CD4-positive, alpha-beta T cell treated with Interleukin-15 for 1 hour (primary cell): Measurements from ENCODE around the gene KRTAP9-1.
"Not testable (repeated sequence)": the region's sequence is repeated elsewhere in the genome, so short reads cannot be mapped to it uniquely, and the experiment has no call there.

Source experiments
- DNase-seq: peaks from one replicate; pipeline ENCODE4 v3.0.0-alpha.2; 2020

The KRTAP9-1 gene

GRCh38 chr17:41189837-41190318 lies at the start of gene KRTAP9-1:
Gene KRTAP9-1 (plus strand): TSS chr17:41189887. CDS start chr17:41189887, 0 bp downstream.
- not testable (repeated sequence) for DNase-seq

GRCh38 chr17:41140360-41141131 lies 49.1 kb upstream of the KRTAP9-1 start, which contains the start of gene KRTAP4-6:
Gene KRTAP4-6 (minus strand): TSS chr17:41140544. CDS start chr17:41140487, 57 bp downstream.
- DNase-seq: no peak

GRCh38 chr17:41141361-41141760 lies 48.3 kb upstream of the KRTAP9-1 start:
- DNase-seq: no peak

- no peak for DNase-seq
Measured at GRCh38 chr17:41144846-41145245, 44.8 kb upstream of the KRTAP9-1 start.

- no peak for DNase-seq
Measured at GRCh38 chr17:41145261-41145660, 44.4 kb upstream of the KRTAP9-1 start.

- no peak for DNase-seq
Measured at GRCh38 chr17:41147531-41148204, 42.0 kb upstream of the KRTAP9-1 start.

GRCh38 chr17:41148971-41149651 lies 40.6 kb upstream of the KRTAP9-1 start:
- DNase-seq: not testable (repeated sequence)

- no peak for DNase-seq
Measured at GRCh38 chr17:41149652-41149985, 40.1 kb upstream of the KRTAP9-1 start, which contains the start of gene KRTAP4-5. Gene KRTAP4-5 (minus strand): TSS chr17:41149825. CDS start chr17:41149767, 58 bp downstream.

GRCh38 chr17:41150026-41150425 lies 39.7 kb upstream of the KRTAP9-1 start:
- no peak for DNase-seq

GRCh38 chr17:41151525-41151924 lies 38.2 kb upstream of the KRTAP9-1 start:
- DNase-seq: no peak

- no peak for DNase-seq
Measured at GRCh38 chr17:41153856-41154255, 35.8 kb upstream of the KRTAP9-1 start.

- not testable (repeated sequence) for DNase-seq
Measured at GRCh38 chr17:41160190-41160589, 29.5 kb upstream of the KRTAP9-1 start.

- DNase-seq: no peak
Measured at GRCh38 chr17:41160648-41161047, 29.0 kb upstream of the KRTAP9-1 start, which contains the start of gene KRTAP4-4. Gene KRTAP4-4 (minus strand): TSS chr17:41160748. CDS start chr17:41160691, 57 bp downstream.

- no peak for DNase-seq
Measured at GRCh38 chr17:41163828-41164227, 25.9 kb upstream of the KRTAP9-1 start.

GRCh38 chr17:41167561-41167960 lies 22.1 kb upstream of the KRTAP9-1 start:
- no peak for DNase-seq

GRCh38 chr17:41168121-41168520 lies 21.6 kb upstream of the KRTAP9-1 start, which contains the start of gene KRTAP4-3:
Gene KRTAP4-3 (minus strand): TSS chr17:41168221. CDS start chr17:41168172, 49 bp downstream.
- DNase-seq: no peak

- no peak for DNase-seq
Measured at GRCh38 chr17:41171886-41172285, 17.8 kb upstream of the KRTAP9-1 start.

- DNase-seq: no peak
Measured at GRCh38 chr17:41176744-41177387, 12.8 kb upstream of the KRTAP9-1 start.

- no peak for DNase-seq
Measured at GRCh38 chr17:41177727-41178271, 11.9 kb upstream of the KRTAP9-1 start, which contains the start of gene KRTAP4-2. Gene KRTAP4-2 (minus strand): TSS chr17:41178221. CDS start chr17:41178164, 57 bp downstream.

GRCh38 chr17:41178341-41178740 lies 11.3 kb upstream of the KRTAP9-1 start:
- DNase-seq: no peak

- DNase-seq: no peak
Measured at GRCh38 chr17:41178843-41179616, 10.7 kb upstream of the KRTAP9-1 start.
